AG09319 (cell line): Measurements from ENCODE around the gene KIRREL3.

Experiments used
- DNase-seq: peaks from one replicate; pipeline ENCODE4 v3.0.0-alpha.2; 2010; ENCODE audit warnings: low read depth; ENCODE audit errors: extremely low read depth
- TF ChIP-seq, protein P1 (sequence below): IDR thresholded peaks from 2 replicates; pipeline ENCODE4 v1.5.1; 2011; ENCODE audit warnings: low read depth, mild to moderate bottlenecking, inconsistent platforms, low read length, moderate library complexity

Gene KIRREL3

GRCh38 chr11:126732981-126733380, 267.6 kb downstream of the KIRREL3 start:
- no peak for DNase-seq
- TF ChIP-seq, protein P1, sequence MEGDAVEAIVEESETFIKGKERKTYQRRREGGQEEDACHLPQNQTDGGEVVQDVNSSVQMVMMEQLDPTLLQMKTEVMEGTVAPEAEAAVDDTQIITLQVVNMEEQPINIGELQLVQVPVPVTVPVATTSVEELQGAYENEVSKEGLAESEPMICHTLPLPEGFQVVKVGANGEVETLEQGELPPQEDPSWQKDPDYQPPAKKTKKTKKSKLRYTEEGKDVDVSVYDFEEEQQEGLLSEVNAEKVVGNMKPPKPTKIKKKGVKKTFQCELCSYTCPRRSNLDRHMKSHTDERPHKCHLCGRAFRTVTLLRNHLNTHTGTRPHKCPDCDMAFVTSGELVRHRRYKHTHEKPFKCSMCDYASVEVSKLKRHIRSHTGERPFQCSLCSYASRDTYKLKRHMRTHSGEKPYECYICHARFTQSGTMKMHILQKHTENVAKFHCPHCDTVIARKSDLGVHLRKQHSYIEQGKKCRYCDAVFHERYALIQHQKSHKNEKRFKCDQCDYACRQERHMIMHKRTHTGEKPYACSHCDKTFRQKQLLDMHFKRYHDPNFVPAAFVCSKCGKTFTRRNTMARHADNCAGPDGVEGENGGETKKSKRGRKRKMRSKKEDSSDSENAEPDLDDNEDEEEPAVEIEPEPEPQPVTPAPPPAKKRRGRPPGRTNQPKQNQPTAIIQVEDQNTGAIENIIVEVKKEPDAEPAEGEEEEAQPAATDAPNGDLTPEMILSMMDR = no peak

DNA sequence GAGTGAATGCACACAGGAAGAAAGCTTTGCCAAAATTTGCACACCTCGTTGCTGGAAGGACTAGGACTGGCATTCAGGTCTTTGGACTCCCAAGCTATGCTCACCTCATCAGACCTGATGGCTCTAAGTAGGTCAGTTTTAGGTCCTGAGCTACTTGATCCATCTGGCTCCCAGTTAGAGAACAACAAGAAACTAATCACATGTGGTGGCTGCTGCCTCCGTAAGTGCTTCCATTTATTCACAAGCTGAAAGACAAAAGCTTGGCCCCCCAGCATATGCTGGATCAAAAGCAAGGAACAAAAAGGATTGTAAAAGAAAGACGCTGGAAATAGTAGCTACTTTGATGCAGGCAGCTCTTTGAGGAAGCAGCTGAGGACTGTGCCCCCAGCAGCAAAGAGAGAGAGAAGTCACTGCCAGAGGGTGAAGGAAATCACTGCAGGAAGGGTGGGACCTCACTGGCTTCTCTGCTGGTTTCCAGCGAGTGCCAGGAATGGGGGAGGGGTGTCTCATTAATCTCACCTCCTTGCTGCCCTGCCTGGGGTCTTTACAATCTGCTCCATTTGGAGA, 268.9 kb downstream of the KIRREL3 start:
- no peak for DNase-seq
- TF ChIP-seq, protein P1 = no peak

- TF ChIP-seq, protein P1 = no peak
- DNase-seq = no peak
Observed at GRCh38 chr11:126727381-126727780, 273.2 kb downstream of the KIRREL3 start.

DNA sequence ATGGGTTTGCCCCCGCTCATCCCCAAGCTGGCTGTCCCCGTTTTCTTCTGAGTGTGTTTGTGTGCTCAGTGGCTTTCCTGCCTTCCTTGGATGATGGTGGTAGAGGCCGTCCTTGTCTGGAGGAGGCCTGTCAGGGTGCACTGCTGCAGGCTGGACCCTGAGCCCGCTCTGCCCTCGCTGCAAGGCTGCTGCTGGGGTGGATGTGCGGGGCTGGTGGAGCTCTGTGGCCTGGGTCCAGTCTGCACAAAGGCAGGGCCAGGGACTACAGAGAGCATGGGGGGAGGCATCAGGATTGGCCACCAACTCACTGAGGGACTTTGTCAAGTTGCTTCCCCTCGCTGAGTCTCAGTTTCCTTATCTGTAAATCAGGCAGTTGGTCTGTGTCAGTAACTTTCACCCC, 275.0 kb downstream of the KIRREL3 start:
- TF ChIP-seq, protein P1 = no peak
- DNase-seq = no peak

DNA sequence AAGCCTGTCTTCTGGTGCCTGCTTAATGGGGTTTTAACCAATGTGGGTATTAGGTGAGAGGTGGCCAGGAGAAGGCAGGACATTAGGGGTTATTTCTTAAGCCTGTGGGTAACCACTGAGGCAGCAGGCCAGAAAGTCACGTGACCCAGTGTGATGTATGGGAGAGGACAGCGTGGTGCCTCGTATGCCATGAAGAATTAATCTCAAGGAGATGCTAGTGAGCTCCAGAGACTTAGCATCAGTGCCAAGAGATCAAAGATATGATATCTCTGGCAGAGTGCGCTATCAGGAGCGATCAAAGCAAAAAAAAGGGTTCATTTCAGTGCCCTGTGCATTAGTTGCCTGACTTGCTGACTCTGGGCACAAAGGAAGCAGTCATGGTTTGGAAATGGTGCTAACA, 275.5 kb downstream of the KIRREL3 start:
- DNase-seq = no peak
- TF ChIP-seq, protein P1 = no peak

GRCh38 chr11:126723665-126724045, 276.9 kb downstream of the KIRREL3 start:
- TF ChIP-seq, protein P1 = no peak
- DNase-seq = no peak

DNA sequence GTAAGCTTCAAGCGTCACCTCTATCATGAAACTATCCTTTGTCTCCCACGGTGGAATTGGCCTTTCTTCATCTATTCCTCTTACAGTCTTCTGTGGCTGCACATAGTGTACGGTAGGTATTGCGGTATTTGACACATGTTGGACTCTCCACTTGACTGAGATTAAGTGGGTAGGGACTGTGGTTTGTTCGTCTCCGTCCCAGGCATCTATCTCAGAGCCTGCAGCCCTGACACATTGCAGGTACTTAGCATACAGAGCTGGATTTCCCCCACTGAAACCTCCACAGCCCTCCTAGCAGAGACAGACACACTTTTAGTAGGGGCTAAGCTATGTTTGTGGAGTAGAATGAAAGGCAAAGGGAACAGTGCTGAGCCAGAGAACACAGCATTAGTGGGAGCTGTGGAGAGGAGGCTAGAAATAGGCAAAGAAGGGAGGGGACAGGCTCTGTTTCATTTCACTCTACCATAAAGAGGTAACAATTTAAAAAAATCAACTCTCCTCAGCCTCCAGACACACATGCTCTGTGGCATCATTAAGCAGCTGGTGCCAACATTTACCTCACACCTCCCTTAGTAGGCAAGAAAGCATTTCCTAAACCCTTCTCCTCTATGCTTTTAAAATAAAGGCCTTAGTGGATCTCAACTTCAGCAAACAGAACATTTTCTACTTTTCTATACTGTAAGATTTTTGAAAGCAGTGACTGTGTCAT, 277.5 kb downstream of the KIRREL3 start:
- TF ChIP-seq, protein P1 = no peak
- no peak for DNase-seq
